HepG2 (cell line): Measurements from ENCODE around the gene SEC61B. TPM values are rescaled to one million over a fixed set of nuclear protein-coding genes. Genes with fewer than 3 reads are reported as not detected.
"Not testable (repeated sequence)": the region's sequence is repeated elsewhere in the genome, so short reads cannot be mapped to it uniquely, and the experiment has no call there.

Source experiments
- ATAC-seq: fragments of 200-7000 bp; cut with Tn5 transposase; 3 replicates; pipeline ENCODE4 v1.9.1; 2020; ENCODE audit warnings: mild to moderate bottlenecking, moderate library complexity
- BruUV-seq: library from RNA; stranded (reverse); fragments of 400-500 nt; replicated peaks from 2 replicates; lab custom pipeline; 2021; lab: Mats Ljungman, UMichigan
- CTCF ChIA-PET: fragments of 300-600 bp; formaldehyde crosslinking; extraction: SDS; loops from one replicate; lab custom pipeline; 2021; ENCODE audit warnings: low total read pairs, inconsistent platforms, low intra/inter-chr PET ratio; lab: Yijun Ruan, JAX
- POLR2A ChIA-PET: fragments of 350-600 bp; sonication (Branson Sonifier 250); formaldehyde crosslinking; loops from one replicate; lab custom pipeline; 2020; ENCODE audit warnings: antibody characterized with exemption, inconsistent platforms; lab: Yijun Ruan, JAX
- DNase-seq: peaks from one replicate; pipeline ENCODE4 v3.0.0-alpha.2; 2015; ENCODE audit warnings: low spot score
- FAIRE-seq: peaks from 3 replicates; lab custom pipeline; 2011; peaks lifted over from hg19 to GRCh38; lab: Jason Lieb, UNC
- H2AFZ ChIP-seq: one replicate; pipeline ENCODE4 v1.6.1; 2011; ENCODE audit warnings: low read length, inconsistent platforms
- H3K27ac ChIP-seq: fragments of 300-600 bp; 3 replicates; pipeline ENCODE4 v1.8.0; 2011; ENCODE audit warnings: mixed run types, mild to moderate bottlenecking, mixed read lengths, low read length, inconsistent platforms; ENCODE audit not compliant: insufficient read depth; ENCODE audit errors: extremely low read length
- H3K27me3 ChIP-seq, 2 experiments: fragments of 200-600 bp in 1 of 2; 2 replicates in 1 of 2; 3 replicates in 1 of 2; pipeline versions ENCODE4 v1.6.0 to v1.8.0; 2011; ENCODE audit warnings: low read length in 2 of 2, mild to moderate bottlenecking in 2 of 2, moderate library complexity in 2 of 2, inconsistent platforms in 1 of 2; ENCODE audit not compliant: insufficient read depth in 2 of 2, control insufficient read depth in 1 of 2
- H3K36me3 ChIP-seq, 2 experiments: fragments of 200-600 bp in 1 of 2; replicated peaks in 1 of 2; 2 replicates in 1 of 2; 3 replicates in 1 of 2; pipeline versions ENCODE4 v1.5.1 to v1.8.0; 2011; ENCODE audit warnings: low read length in 2 of 2, inconsistent platforms in 1 of 2; ENCODE audit not compliant: insufficient read depth in 2 of 2, control insufficient read depth in 1 of 2
- H3K4me1 ChIP-seq: 2 replicates; pipeline ENCODE4 v1.5.1; 2012; ENCODE audit warnings: low read length, inconsistent platforms; ENCODE audit not compliant: insufficient read depth
- H3K4me2 ChIP-seq: 2 replicates; pipeline ENCODE4 v1.6.0; 2011; ENCODE audit warnings: low read depth, low read length, inconsistent platforms
- H3K4me3 ChIP-seq, 3 experiments: fragments of 200-600 bp in 1 of 3; sonication (generic), shearing (Covaris generic) in 1 of 3; replicated peaks in 1 of 3; 2 replicates each; pipeline ENCODE4 v1.5.1; 2011 to 2016; ENCODE audit warnings: low read length in 3 of 3, inconsistent platforms in 2 of 3, low read depth in 2 of 3, mild to moderate bottlenecking in 2 of 3, control low read depth in 1 of 3, mixed read lengths in 1 of 3; ENCODE audit not compliant: insufficient read depth in 1 of 3
- H3K79me2 ChIP-seq: one replicate; pipeline ENCODE4 v1.6.1; 2011; ENCODE audit warnings: low read length, inconsistent platforms; ENCODE audit not compliant: insufficient read depth
- H3K9ac ChIP-seq: 2 replicates; pipeline ENCODE4 v1.6.0; 2011; ENCODE audit warnings: mild to moderate bottlenecking, low read depth, low read length, inconsistent platforms; ENCODE audit not compliant: insufficient read depth
- H3K9me3 ChIP-seq: 2 replicates; pipeline ENCODE4 v1.5.1; 2012; ENCODE audit warnings: mild to moderate bottlenecking, low read length
- H4K20me1 ChIP-seq: 2 replicates; pipeline ENCODE4 v1.6.0; 2011; ENCODE audit warnings: inconsistent platforms, mild to moderate bottlenecking, low read length, moderate library complexity; ENCODE audit not compliant: insufficient read depth
- AGO1 ChIP-seq: fragments of 200-400 bp; formaldehyde crosslinking; IDR thresholded peaks from 2 replicates; pipeline ENCODE4 v1.6.1; 2017; ENCODE audit warnings: mild to moderate bottlenecking, low read depth, low read length, moderate library complexity; ENCODE audit not compliant: poor library complexity, severe bottlenecking
- CCDC6 ChIP-seq: sonication (generic); formaldehyde crosslinking; IDR thresholded peaks from 2 replicates; pipeline ENCODE4 v1.8.1; 2022; ENCODE audit warnings: mild to moderate bottlenecking, missing genetic modification reagents, moderate library complexity
- FOXK1 ChIP-seq: sonication (generic); formaldehyde crosslinking; IDR thresholded peaks from 2 replicates; pipeline ENCODE4 v1.4.0; 2020; ENCODE audit warnings: low read depth, missing genetic modification reagents, borderline replicate concordance
- STAT6 ChIP-seq: sonication (generic); formaldehyde crosslinking; IDR thresholded peaks from 2 replicates; pipeline ENCODE4 v1.4.0; 2020; ENCODE audit warnings: missing genetic modification reagents, mild to moderate bottlenecking, borderline replicate concordance
- TCF7L2 ChIP-seq: IDR thresholded peaks from 2 replicates; pipeline ENCODE4 v1.6.1; 2011; ENCODE audit warnings: mild to moderate bottlenecking, low read depth, low read length, moderate library complexity
- TFDP1 ChIP-seq: IDR thresholded peaks from 2 replicates; pipeline ENCODE4 v1.6.1; 2016; ENCODE audit warnings: missing compliant biosample characterization, missing genetic modification reagents, borderline replicate concordance
- WGBS: methylation state at CpG from one replicate; pipeline ENCODE4 v1.1.6; 2017; ENCODE audit warnings: low lambda C conversion rate; 5-methylcytosine and 5-hydroxymethylcytosine counted together
- in situ Hi-C: cut with HindIII; loops from 2 replicates; pipeline ENCODE4 v1.10.0; 2017; ENCODE audit warnings: low pct_unique_long_range_greater_than_20kb; ENCODE audit not compliant: extremely low pct_ligation_motif_present
- intact Hi-C: fragments of 100-400 bp; cut with micrococcal nuclease; formaldehyde crosslinking; loops from one replicate; pipeline ENCODE4 v1.10.0; 2022; ENCODE audit not compliant: unreplicated experiment
- polyA plus RNA-seq, 8 experiments: library from polyadenylated mRNA; depleted of rRNA in 3 of 8; stranded (reverse) in 7 of 8; unstranded in 1 of 8; fragments of >200 nt; fragmentation: Illumina TruSeq in 4 of 8; extraction: Trizol in 4 of 8; gene quantifications; 2 replicates each; pipeline versions ENCODE4 v1.2.1 to v1.2.3, GENCODE V29; 2011 to 2016; ENCODE audit warnings: low read depth in 4 of 8, missing spikeins in 1 of 8, mixed read lengths in 1 of 8; ENCODE audit not compliant: insufficient read depth in 1 of 8
- total RNA-seq, 5 experiments: library from RNA; depleted of rRNA; stranded (reverse); fragments of >200 nt; fragmentation: Illumina TruSeq; extraction: Trizol; gene quantifications; 2 replicates each; pipeline ENCODE4 v1.2.3, GENCODE V29; 2016; ENCODE audit warnings: low read depth in 1 of 5
- TF ChIP-seq, protein P1 (sequence below): sonication (generic); formaldehyde crosslinking; IDR thresholded peaks from 2 replicates; pipeline ENCODE4 v1.8.1; 2022; ENCODE audit warnings: low read depth, mild to moderate bottlenecking, missing genetic modification reagents
- TF ChIP-seq, protein P2 (sequence below): sonication (generic); formaldehyde crosslinking; IDR thresholded peaks from 2 replicates; pipeline ENCODE4 v1.5.1; 2020; ENCODE audit warnings: missing genetic modification reagents, mild to moderate bottlenecking, borderline replicate concordance
- TF ChIP-seq, protein P3 (sequence below): sonication (generic); formaldehyde crosslinking; IDR thresholded peaks from 2 replicates; pipeline ENCODE4 v1.8.1; 2023; ENCODE audit warnings: mild to moderate bottlenecking, moderate library complexity, missing genetic modification reagents
- TF ChIP-seq, protein P4 (sequence below): sonication (generic); formaldehyde crosslinking; IDR thresholded peaks from 2 replicates; pipeline ENCODE4 v1.8.0; 2022; ENCODE audit warnings: missing genetic modification reagents, mild to moderate bottlenecking, inconsistent platforms, borderline replicate concordance

The SEC61B gene
- total and polyA plus RNA-seq, 2 of the 13 experiments (the other 11 are each of a cell fraction or from before 2014, with no cell fraction given) = 191 to 368 TPM

GRCh38 chr9:99193466-99193821, 28.6 kb upstream of the SEC61B start (continued):
- no peak for TF ChIP-seq AGO1
- no peak for TF ChIP-seq CCDC6 (CRISPR knock-in tag)
- TF ChIP-seq, protein P1, sequence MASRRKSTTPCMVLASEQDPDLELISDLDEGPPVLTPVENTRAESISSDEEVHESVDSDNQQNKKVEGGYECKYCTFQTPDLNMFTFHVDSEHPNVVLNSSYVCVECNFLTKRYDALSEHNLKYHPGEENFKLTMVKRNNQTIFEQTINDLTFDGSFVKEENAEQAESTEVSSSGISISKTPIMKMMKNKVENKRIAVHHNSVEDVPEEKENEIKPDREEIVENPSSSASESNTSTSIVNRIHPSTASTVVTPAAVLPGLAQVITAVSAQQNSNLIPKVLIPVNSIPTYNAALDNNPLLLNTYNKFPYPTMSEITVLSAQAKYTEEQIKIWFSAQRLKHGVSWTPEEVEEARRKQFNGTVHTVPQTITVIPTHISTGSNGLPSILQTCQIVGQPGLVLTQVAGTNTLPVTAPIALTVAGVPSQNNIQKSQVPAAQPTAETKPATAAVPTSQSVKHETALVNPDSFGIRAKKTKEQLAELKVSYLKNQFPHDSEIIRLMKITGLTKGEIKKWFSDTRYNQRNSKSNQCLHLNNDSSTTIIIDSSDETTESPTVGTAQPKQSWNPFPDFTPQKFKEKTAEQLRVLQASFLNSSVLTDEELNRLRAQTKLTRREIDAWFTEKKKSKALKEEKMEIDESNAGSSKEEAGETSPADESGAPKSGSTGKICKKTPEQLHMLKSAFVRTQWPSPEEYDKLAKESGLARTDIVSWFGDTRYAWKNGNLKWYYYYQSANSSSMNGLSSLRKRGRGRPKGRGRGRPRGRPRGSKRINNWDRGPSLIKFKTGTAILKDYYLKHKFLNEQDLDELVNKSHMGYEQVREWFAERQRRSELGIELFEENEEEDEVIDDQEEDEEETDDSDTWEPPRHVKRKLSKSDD (CRISPR knock-in tag) = no peak
- TF ChIP-seq, protein P2, sequence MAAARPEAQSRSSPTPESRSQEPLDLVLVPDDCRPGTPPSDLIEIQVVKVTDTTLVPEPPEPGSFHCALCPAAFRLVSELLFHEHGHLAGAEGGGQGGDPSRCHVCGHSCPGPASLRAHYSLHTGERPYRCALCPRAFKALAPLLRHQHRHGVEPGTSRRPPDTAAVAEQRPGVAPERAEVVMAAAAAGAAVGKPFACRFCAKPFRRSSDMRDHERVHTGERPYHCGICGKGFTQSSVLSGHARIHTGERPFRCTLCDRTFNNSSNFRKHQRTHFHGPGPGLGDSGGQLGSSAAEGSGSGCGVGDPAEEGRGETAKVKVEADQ (CRISPR knock-in tag) = no peak
- TF ChIP-seq, protein P3, sequence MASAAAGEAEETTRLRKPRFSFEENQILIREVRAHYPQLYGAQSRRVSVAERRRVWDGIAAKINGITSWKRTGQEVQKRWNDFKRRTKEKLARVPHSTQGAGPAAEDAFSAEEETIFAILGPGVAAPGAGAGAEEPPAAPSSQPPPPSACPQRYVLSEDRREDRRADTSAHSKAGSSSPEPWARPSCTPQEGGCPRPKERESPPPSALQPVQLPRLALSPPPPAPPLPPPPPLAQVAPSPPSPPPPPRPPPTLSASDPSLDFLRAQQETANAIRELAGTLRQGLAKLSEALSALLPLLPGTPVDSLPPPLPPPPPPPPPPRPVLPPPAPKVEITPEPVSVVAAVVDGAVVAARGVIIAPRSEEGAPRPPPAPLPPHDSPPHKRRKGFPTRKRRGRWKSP (CRISPR knock-in tag) = no peak
- no peak for TF ChIP-seq TCF7L2
- TF ChIP-seq FOXK1 (CRISPR knock-in tag) = no peak
- TF ChIP-seq TFDP1 (CRISPR knock-in tag) = no peak
- TF ChIP-seq, protein P4, sequence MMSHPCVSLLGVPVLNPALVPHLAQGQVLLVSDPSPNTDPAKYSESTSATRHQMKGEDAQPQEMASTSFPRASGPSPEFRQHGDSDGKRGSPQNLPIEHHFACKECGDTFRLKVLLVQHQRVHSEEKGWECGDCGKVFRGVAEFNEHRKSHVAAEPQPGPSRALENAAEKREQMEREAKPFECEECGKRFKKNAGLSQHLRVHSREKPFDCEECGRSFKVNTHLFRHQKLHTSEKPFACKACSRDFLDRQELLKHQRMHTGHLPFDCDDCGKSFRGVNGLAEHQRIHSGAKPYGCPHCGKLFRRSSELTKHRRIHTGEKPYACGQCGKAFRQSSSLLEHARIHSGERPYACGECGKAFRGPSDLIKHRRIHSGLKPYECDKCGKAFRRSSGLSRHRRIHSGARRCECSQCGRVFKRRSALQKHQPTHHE (CRISPR knock-in tag) = no peak
- no peak for TF ChIP-seq STAT6 (CRISPR knock-in tag)

DNA sequence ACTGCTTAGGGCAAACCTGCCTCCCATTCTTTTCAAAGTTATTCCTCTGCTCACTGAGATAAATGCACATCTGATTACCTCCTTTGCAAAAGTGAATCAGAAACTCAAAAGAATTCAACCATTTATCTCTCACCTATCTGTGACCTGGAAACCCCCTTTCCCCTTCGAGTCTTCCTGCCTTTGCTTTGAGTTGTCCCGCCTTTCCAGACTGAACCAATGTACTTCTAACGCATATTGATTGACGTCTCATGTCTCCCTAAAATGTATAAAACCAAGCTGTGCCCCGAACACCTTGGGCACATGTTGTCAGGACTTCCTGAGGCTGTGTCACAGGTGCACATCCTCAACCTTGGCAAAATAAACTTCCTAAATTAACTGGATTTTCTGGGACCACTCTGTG, 25.6 kb upstream of the SEC61B start:
- H4K20me1 ChIP-seq, ATAC-seq, H3K9me3 ChIP-seq, H3K4me2 ChIP-seq, intact Hi-C loops, POLR2A ChIA-PET, CTCF ChIA-PET, FAIRE-seq, BruUV-seq, H3K4me1 ChIP-seq, H2AFZ ChIP-seq, H3K79me2 ChIP-seq, H3K27ac ChIP-seq, DNase-seq, H3K36me3 ChIP-seq, H3K9ac ChIP-seq, H3K4me3 ChIP-seq: not testable (repeated sequence)
- in situ Hi-C loops = loop anchor here (25.0 kb wide), 1 partner anchor 816 kb away; no protein-coding TSS in a partner anchor
- whole genome bisulfite sequencing = 24% methylated on average over 5 of the region's 5 CpGs
- peaks cover 0 to 18% of the 10 kb centered on the region in 2 experiments; a peak in 2 of 5 replicates for H3K27me3 ChIP-seq
